ENCODE results near the gene ATP11A.

GRCh38 chr13:112715210-112715609 is 25.4 kb downstream of the ATP11A start:
- TF ChIP-seq CTCF (IDR thresholded peaks at IDR 0.05) (no peak), POLR2A (IDR thresholded peaks at IDR 0.05) (no peak)

Measured in thyroid gland (tissue), 4 donors.